SK-N-SH treated with all-trans-retinoic acid at 6 μM for 48 hours (cell line): ENCODE results near the gene HOATZ.

ENCODE experiments used
- ATAC-seq: fragments of 200-7000 bp; cut with Tn5 transposase; 3 replicates; pipeline ENCODE4 v1.9.1; 2020; ENCODE audit warnings: mild to moderate bottlenecking, moderate library complexity
- ARNTL ChIP-seq: fragments of 450-650 bp; formaldehyde crosslinking; IDR thresholded peaks from 2 replicates; pipeline ENCODE4 v1.5.0; 2020; ENCODE audit warnings: low read depth, mild to moderate bottlenecking, moderate library complexity, borderline replicate concordance
- CREB5 ChIP-seq: fragments of 250-450 bp; sonication (Bioruptor Pico); IDR thresholded peaks from 2 replicates; pipeline ENCODE4 v1.5.1; 2020; ENCODE audit warnings: low read depth, mild to moderate bottlenecking, moderate library complexity
- CSDC2 ChIP-seq: fragments of 250-450 bp; sonication (Bioruptor Pico); IDR thresholded peaks from 2 replicates; pipeline ENCODE4 v1.5.0; 2020; ENCODE audit warnings: mild to moderate bottlenecking, moderate library complexity
- CSRNP3 ChIP-seq: fragments of 250-450 bp; sonication (Bioruptor Pico); IDR thresholded peaks from 2 replicates; pipeline ENCODE4 v1.5.1; 2021; ENCODE audit warnings: mild to moderate bottlenecking, moderate library complexity
- ESRRG ChIP-seq: fragments of 250-450 bp; sonication (Bioruptor Pico); IDR thresholded peaks from 2 replicates; pipeline ENCODE4 v1.6.1; 2021; ENCODE audit warnings: mild to moderate bottlenecking
- GLIS3 ChIP-seq: fragments of 250-450 bp; sonication (Bioruptor Pico); IDR thresholded peaks from 2 replicates; pipeline ENCODE4 v1.5.0; 2020; ENCODE audit warnings: mild to moderate bottlenecking, moderate library complexity
- ISL1 ChIP-seq: fragments of 250-450 bp; sonication (Bioruptor Pico); IDR thresholded peaks from 2 replicates; pipeline ENCODE4 v2.1.2; 2022; ENCODE audit warnings: mild to moderate bottlenecking, moderate library complexity
- OSR1 ChIP-seq: fragments of 250-450 bp; sonication (Bioruptor Pico); IDR thresholded peaks from 2 replicates; pipeline ENCODE4 v1.8.0; 2022; ENCODE audit warnings: moderate library complexity, mild to moderate bottlenecking, inconsistent platforms
- PATZ1 ChIP-seq: fragments of 250-450 bp; sonication (Bioruptor Pico); IDR thresholded peaks from 2 replicates; pipeline ENCODE4 v1.8.0; 2020; ENCODE audit warnings: mild to moderate bottlenecking, moderate library complexity, borderline replicate concordance
- POU6F1 ChIP-seq: fragments of 250-450 bp; sonication (Bioruptor Pico); IDR thresholded peaks from 2 replicates; pipeline ENCODE4 v1.8.0; 2021; ENCODE audit warnings: low read depth, mild to moderate bottlenecking, moderate library complexity, borderline replicate concordance
- RARB ChIP-seq: fragments of 250-450 bp; sonication (Bioruptor Pico); IDR thresholded peaks from 2 replicates; pipeline ENCODE4 v1.8.0; 2021; ENCODE audit warnings: mild to moderate bottlenecking, moderate library complexity
- SNAI2 ChIP-seq: fragments of 250-450 bp; sonication (Bioruptor Pico); IDR thresholded peaks from 2 replicates; pipeline ENCODE4 v1.5.0; 2020; ENCODE audit warnings: mild to moderate bottlenecking, moderate library complexity
- TCF4 ChIP-seq: fragments of 250-450 bp; sonication (Bioruptor Pico); IDR thresholded peaks from 2 replicates; pipeline ENCODE4 v1.8.0; 2021; ENCODE audit warnings: mild to moderate bottlenecking, moderate library complexity, borderline replicate concordance
- TOX ChIP-seq: fragments of 250-450 bp; sonication (Bioruptor Pico); IDR thresholded peaks from 2 replicates; pipeline ENCODE4 v1.8.0; 2021; ENCODE audit warnings: mild to moderate bottlenecking, moderate library complexity, borderline replicate concordance
- TSHZ2 ChIP-seq: fragments of 250-450 bp; sonication (Bioruptor Pico); IDR thresholded peaks from 2 replicates; pipeline ENCODE4 v1.5.0; 2020; ENCODE audit warnings: mild to moderate bottlenecking, moderate library complexity
- ZC3H10 ChIP-seq: fragments of 250-450 bp; sonication (Bioruptor Pico); IDR thresholded peaks from 2 replicates; pipeline ENCODE4 v1.5.1; 2021; ENCODE audit warnings: mild to moderate bottlenecking, moderate library complexity
- ZFP3 ChIP-seq: fragments of 250-450 bp; sonication (Bioruptor Pico); IDR thresholded peaks from 2 replicates; pipeline ENCODE4 v1.5.0; 2020; ENCODE audit warnings: mild to moderate bottlenecking, moderate library complexity
- ZFP30 ChIP-seq: fragments of 450-650 bp; formaldehyde crosslinking; IDR thresholded peaks from 2 replicates; pipeline ENCODE4 v1.5.0; 2022; ENCODE audit warnings: mild to moderate bottlenecking, moderate library complexity
- ZNF565 ChIP-seq: fragments of 450-650 bp; formaldehyde crosslinking; conservative IDR thresholded peaks from 2 replicates; pipeline ENCODE4 v1.5.0; 2020; ENCODE audit warnings: low read depth, mild to moderate bottlenecking, moderate library complexity
- ZNF70 ChIP-seq: fragments of 450-650 bp; formaldehyde crosslinking; IDR thresholded peaks from 2 replicates; pipeline ENCODE4 v1.5.0; 2020; ENCODE audit warnings: mild to moderate bottlenecking, moderate library complexity
- ZNF8 ChIP-seq: fragments of 450-650 bp; formaldehyde crosslinking; IDR thresholded peaks from 2 replicates; pipeline ENCODE4 v1.5.0; 2020; ENCODE audit warnings: mild to moderate bottlenecking, moderate library complexity

Gene HOATZ

GRCh38 chr11:111555255-111555654 lies 40.7 kb downstream of the HOATZ start:
- no peak; the same call in 2 of the 3 replicates for ATAC-seq
- TF ChIP-seq ISL1, result no peak; the same call in 1 of the 2 replicates
- TF ChIP-seq ZNF70 (CRISPR knock-in tag), result no peak
- TF ChIP-seq ZC3H10 (CRISPR knock-in tag), result 0 out of 2 replicates have a peak, but pooled peaks have one; percentile 2
- no peak for TF ChIP-seq TOX (CRISPR knock-in tag)
- TF ChIP-seq ARNTL (CRISPR knock-in tag), result no peak
- no peak for TF ChIP-seq RARB (CRISPR knock-in tag)

- TF ChIP-seq ZFP30 (CRISPR knock-in tag) (no peak), SNAI2 (CRISPR knock-in tag) (peak; percentile 88; the same call in 1 of the 2 replicates), ZNF70 (CRISPR knock-in tag) (no peak), ZFP3 (0 out of 2 replicates have a peak, but pooled peaks have one; percentile 64), ARNTL (CRISPR knock-in tag) (no peak), ESRRG (CRISPR knock-in tag) (peak; percentile 6; the same call in 1 of the 2 replicates), RARB (CRISPR knock-in tag) (no peak), PATZ1 (CRISPR knock-in tag) (peak; percentile 91), CSRNP3 (peak; percentile 80), TOX (CRISPR knock-in tag) (peak; percentile 95), CREB5 (CRISPR knock-in tag) (peak; percentile 99), CSDC2 (CRISPR knock-in tag) (peak; percentile 91), ISL1 (peak; percentile 97), OSR1 (no peak), POU6F1 (0 out of 2 replicates have a peak, but pooled peaks have one; percentile 15), TCF4 (no peak), GLIS3 (CRISPR knock-in tag) (peak; percentile 89; the same call in 1 of the 2 replicates), TSHZ2 (CRISPR knock-in tag) (no peak), ZC3H10 (CRISPR knock-in tag) (peak; percentile 93)
- TF ChIP-seq, all 23 proteins: peak for 12
- ATAC-seq, result peak; percentile 80
Measured at GRCh38 chr11:111557425-111558111, 43.0 kb downstream of the HOATZ start.

GRCh38 chr11:111559800-111560464 lies 45.4 kb downstream of the HOATZ start:
- no peak for TF ChIP-seq TSHZ2 (CRISPR knock-in tag)
- TF ChIP-seq CREB5 (CRISPR knock-in tag), result no peak
- no peak for TF ChIP-seq ZNF8 (CRISPR knock-in tag)
- TF ChIP-seq SNAI2 (CRISPR knock-in tag), result no peak
- no peak for TF ChIP-seq ZNF565 (CRISPR knock-in tag)
- ATAC-seq, result no peak
